ENCODE data around the gene U2SURP. TPM values are rescaled to one million over a fixed set of nuclear protein-coding genes. Genes with fewer than 3 reads are reported as not detected.

U2SURP gene
- total RNA-seq, 1 experiment from 2014 or later: 125 TPM

GRCh38 chr3:143011705-143012104 is 10.3 kb downstream of the U2SURP start:
- BruUV-seq (replicated peaks): no TSS peak
- no peaks in the 10 kb centered on the region for H3K36me3 ChIP-seq (ENCODE audit: control insufficient read depth, insufficient read depth, low read length)
- H3K4me1 Mint-ChIP-seq (ENCODE audit: low read depth, unreplicated experiment): no peaks in the 10 kb centered on the region
- H3K36me3 Mint-ChIP-seq (ENCODE audit: insufficient read depth, unreplicated experiment): peaks cover 20% of the 10 kb centered on the region
- H3K9me3 Mint-ChIP-seq (ENCODE audit: unreplicated experiment): no peaks in the 10 kb centered on the region
- H3K4me3 ChIP-seq (ENCODE audit: low read depth, low read length): no peak overlapping the region
- no peak overlapping the region for H3K27ac Mint-ChIP-seq (ENCODE audit: unreplicated experiment)
- ChIA-PET CTCF (interaction anchor here (1.2 kb wide), 1 partner anchor 10 kb away, joined by 5 read pairs; the partner anchor contains the start of gene U2SURP), POLR2A (no interaction called here)
- TF ChIP-seq, protein P1, sequence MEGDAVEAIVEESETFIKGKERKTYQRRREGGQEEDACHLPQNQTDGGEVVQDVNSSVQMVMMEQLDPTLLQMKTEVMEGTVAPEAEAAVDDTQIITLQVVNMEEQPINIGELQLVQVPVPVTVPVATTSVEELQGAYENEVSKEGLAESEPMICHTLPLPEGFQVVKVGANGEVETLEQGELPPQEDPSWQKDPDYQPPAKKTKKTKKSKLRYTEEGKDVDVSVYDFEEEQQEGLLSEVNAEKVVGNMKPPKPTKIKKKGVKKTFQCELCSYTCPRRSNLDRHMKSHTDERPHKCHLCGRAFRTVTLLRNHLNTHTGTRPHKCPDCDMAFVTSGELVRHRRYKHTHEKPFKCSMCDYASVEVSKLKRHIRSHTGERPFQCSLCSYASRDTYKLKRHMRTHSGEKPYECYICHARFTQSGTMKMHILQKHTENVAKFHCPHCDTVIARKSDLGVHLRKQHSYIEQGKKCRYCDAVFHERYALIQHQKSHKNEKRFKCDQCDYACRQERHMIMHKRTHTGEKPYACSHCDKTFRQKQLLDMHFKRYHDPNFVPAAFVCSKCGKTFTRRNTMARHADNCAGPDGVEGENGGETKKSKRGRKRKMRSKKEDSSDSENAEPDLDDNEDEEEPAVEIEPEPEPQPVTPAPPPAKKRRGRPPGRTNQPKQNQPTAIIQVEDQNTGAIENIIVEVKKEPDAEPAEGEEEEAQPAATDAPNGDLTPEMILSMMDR (IDR thresholded peaks at IDR 0.05; ENCODE audit: insufficient read depth in 1 of 2, low read depth in 1 of 2, low read length in 1 of 2, severe bottlenecking in 1 of 2, unreplicated experiment in 1 of 2): no peak
- H3K27me3 Mint-ChIP-seq (ENCODE audit: insufficient read depth, unreplicated experiment): no peaks in the 10 kb centered on the region
- no peak overlapping the region for H3K4me3 Mint-ChIP-seq (ENCODE audit: unreplicated experiment)
- no peaks in the 10 kb centered on the region for H3K27me3 ChIP-seq (replicated peaks; ENCODE audit: control insufficient read depth, insufficient read depth, low read length)
- H3K9me3 ChIP-seq: no peaks in the 10 kb centered on the region
- H3K4me1 ChIP-seq: 0 out of 2 replicates have a peak, but pooled peaks cover 7% of the 10 kb centered on the region
- intact Hi-C loops (cut with micrococcal nuclease; ENCODE audit: unreplicated experiment): no loop called here
- no peak for DNase-seq

- no peaks in the 10 kb centered on the region for H3K9me3 ChIP-seq
- H3K4me3 ChIP-seq (ENCODE audit: low read depth, low read length): no peak overlapping the region
- H3K27me3 Mint-ChIP-seq (ENCODE audit: insufficient read depth, unreplicated experiment): no peaks in the 10 kb centered on the region
- 0 out of 2 replicates have a peak, but pooled peaks cover 7% of the 10 kb centered on the region for H3K4me1 ChIP-seq
- CTCF ChIA-PET: no interaction called here
- no peak overlapping the region for H3K4me3 Mint-ChIP-seq (ENCODE audit: unreplicated experiment)
- BruUV-seq (replicated peaks): no TSS peak
- H3K27me3 ChIP-seq (replicated peaks; ENCODE audit: control insufficient read depth, insufficient read depth, low read length): no peaks in the 10 kb centered on the region
- TF ChIP-seq, protein P1 (IDR thresholded peaks at IDR 0.05; ENCODE audit: insufficient read depth in 1 of 2, low read depth in 1 of 2, low read length in 1 of 2, severe bottlenecking in 1 of 2, unreplicated experiment in 1 of 2): no peak
- POLR2A ChIA-PET: no interaction called here
- intact Hi-C loops (cut with micrococcal nuclease; ENCODE audit: unreplicated experiment): no loop called here
- H3K4me1 Mint-ChIP-seq (ENCODE audit: low read depth, unreplicated experiment): no peaks in the 10 kb centered on the region
- no peaks in the 10 kb centered on the region for H3K9me3 Mint-ChIP-seq (ENCODE audit: unreplicated experiment)
- H3K36me3 ChIP-seq (ENCODE audit: control insufficient read depth, insufficient read depth, low read length): no peaks in the 10 kb centered on the region
- no peak for DNase-seq
- no peak overlapping the region for H3K27ac Mint-ChIP-seq (ENCODE audit: unreplicated experiment)
- H3K36me3 Mint-ChIP-seq (ENCODE audit: insufficient read depth, unreplicated experiment): peaks cover 45% of the 10 kb centered on the region
These were observed 13.6 kb downstream of the U2SURP start for GRCh38 chr3:143014921-143015320.

GRCh38 chr3:143016321-143016972 is 15.1 kb downstream of the U2SURP start:
- Histone ChIP-seq H3K4me1 (0 out of 2 replicates have a peak, but pooled peaks cover 7% of the 10 kb centered on the region), H3K27me3 (replicated peaks; ENCODE audit: control insufficient read depth, insufficient read depth, low read length) (no peaks in the 10 kb centered on the region), H3K36me3 (ENCODE audit: control insufficient read depth, insufficient read depth, low read length) (no peaks in the 10 kb centered on the region), H3K4me3 (ENCODE audit: low read depth, low read length) (no peak overlapping the region), H3K9me3 (no peaks in the 10 kb centered on the region)
- TF ChIP-seq, protein P1 (IDR thresholded peaks at IDR 0.05; ENCODE audit: insufficient read depth in 1 of 2, low read depth in 1 of 2, low read length in 1 of 2, severe bottlenecking in 1 of 2, unreplicated experiment in 1 of 2): peak; percentile 34 to 52
- Mint-ChIP-seq H3K4me3 (ENCODE audit: unreplicated experiment) (no peak overlapping the region), H3K27me3 (ENCODE audit: insufficient read depth, unreplicated experiment) (no peaks in the 10 kb centered on the region), H3K27ac (ENCODE audit: unreplicated experiment) (no peak overlapping the region), H3K4me1 (ENCODE audit: low read depth, unreplicated experiment) (no peaks in the 10 kb centered on the region), H3K9me3 (ENCODE audit: unreplicated experiment) (no peaks in the 10 kb centered on the region), H3K36me3 (ENCODE audit: insufficient read depth, unreplicated experiment) (peaks cover 56% of the 10 kb centered on the region)
- ChIA-PET CTCF (interaction anchor here (1.5 kb wide), 1 partner anchor 15 kb away, joined by 6 read pairs; the partner anchor contains the start of gene U2SURP), POLR2A (no interaction called here)
- intact Hi-C loops (cut with micrococcal nuclease; ENCODE audit: unreplicated experiment): no loop called here
- no peak for DNase-seq
- BruUV-seq (replicated peaks): no TSS peak

Measured in Caco-2 (cell line).